Gastroesophageal sphincter (tissue), 3 donors: ENCODE measurements around the gene SCAPER.

Experiments
- EP300 ChIP-seq: sonication (generic); formaldehyde crosslinking; IDR thresholded peaks from one replicate; pipeline ENCODE4 v1.6.1; 2017; ENCODE audit warnings: antibody characterized with exemption, mild to moderate bottlenecking
- TF ChIP-seq, protein P1 (sequence below), 4 experiments: fragments of 200-600 bp in 2 of 4; fragments of 450-650 bp in 2 of 4; sonication (generic) in 1 of 4; IDR thresholded peaks; one replicate each; pipeline ENCODE4 v1.5.1; 2017 to 2019; ENCODE audit warnings: antibody characterized with exemption in 4 of 4, mild to moderate bottlenecking in 2 of 4, moderate library complexity in 2 of 4

GRCh38 chr15:76529911-76530310 lies 375.2 kb downstream of the SCAPER start:
- TF ChIP-seq, protein P1, sequence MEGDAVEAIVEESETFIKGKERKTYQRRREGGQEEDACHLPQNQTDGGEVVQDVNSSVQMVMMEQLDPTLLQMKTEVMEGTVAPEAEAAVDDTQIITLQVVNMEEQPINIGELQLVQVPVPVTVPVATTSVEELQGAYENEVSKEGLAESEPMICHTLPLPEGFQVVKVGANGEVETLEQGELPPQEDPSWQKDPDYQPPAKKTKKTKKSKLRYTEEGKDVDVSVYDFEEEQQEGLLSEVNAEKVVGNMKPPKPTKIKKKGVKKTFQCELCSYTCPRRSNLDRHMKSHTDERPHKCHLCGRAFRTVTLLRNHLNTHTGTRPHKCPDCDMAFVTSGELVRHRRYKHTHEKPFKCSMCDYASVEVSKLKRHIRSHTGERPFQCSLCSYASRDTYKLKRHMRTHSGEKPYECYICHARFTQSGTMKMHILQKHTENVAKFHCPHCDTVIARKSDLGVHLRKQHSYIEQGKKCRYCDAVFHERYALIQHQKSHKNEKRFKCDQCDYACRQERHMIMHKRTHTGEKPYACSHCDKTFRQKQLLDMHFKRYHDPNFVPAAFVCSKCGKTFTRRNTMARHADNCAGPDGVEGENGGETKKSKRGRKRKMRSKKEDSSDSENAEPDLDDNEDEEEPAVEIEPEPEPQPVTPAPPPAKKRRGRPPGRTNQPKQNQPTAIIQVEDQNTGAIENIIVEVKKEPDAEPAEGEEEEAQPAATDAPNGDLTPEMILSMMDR (IDR thresholded peaks at IDR 0.05), result no peak
- no peak for TF ChIP-seq EP300
